CD4-positive, alpha-beta memory T cell (primary cell): ENCODE results near the gene ESD. TPM values are rescaled to one million over a fixed set of nuclear protein-coding genes. Genes with fewer than 3 reads are reported as not detected.
A peak's percentile ranks its signal among the peaks of the same experiment; 100 is the strongest.

Source experiments
- CTCF ChIA-PET: fragments of 350-600 bp; sonication (Branson Sonifier 250); formaldehyde crosslinking; loops from one replicate; lab custom pipeline; 2021; ENCODE audit warnings: inconsistent platforms; ENCODE audit not compliant: partially characterized antibody; lab: Charles Lee
- POLR2A ChIA-PET: fragments of 350-600 bp; sonication (Branson Sonifier 250); formaldehyde crosslinking; loops from one replicate; lab custom pipeline; 2021; ENCODE audit not compliant: partially characterized antibody; lab: Charles Lee
- DNase-seq, 5 donors: peaks; one replicate each; pipeline versions ENCODE4 v3.0.0 to v3.0.0-alpha.2; 2020 to 2022; ENCODE audit warnings: mixed read lengths in 1 of 5
- H3K27ac ChIP-seq: one replicate; pipeline ENCODE4 v1.7.0; 2013; ENCODE audit warnings: low read depth, low read length
- H3K27me3 ChIP-seq: 2 replicates; pipeline ENCODE4 v1.7.0; 2013; ENCODE audit warnings: mild to moderate bottlenecking, low read length, moderate library complexity; ENCODE audit not compliant: insufficient read depth
- H3K36me3 ChIP-seq: 2 replicates; pipeline ENCODE4 v1.7.0; 2013; ENCODE audit warnings: mild to moderate bottlenecking, low read length, moderate library complexity; ENCODE audit not compliant: insufficient read depth
- H3K4me1 ChIP-seq: 2 replicates; pipeline ENCODE4 v1.7.0; 2013; ENCODE audit warnings: mild to moderate bottlenecking, low read length, moderate library complexity; ENCODE audit not compliant: insufficient read depth
- H3K4me3 ChIP-seq, 2 donors: one replicate each; pipeline ENCODE4 v1.7.0; 2013; ENCODE audit warnings: low read length in 2 of 2, mild to moderate bottlenecking in 1 of 2
- H3K9me3 ChIP-seq, 2 donors: one replicate each; pipeline ENCODE4 v1.7.0; 2013; ENCODE audit warnings: low read length in 2 of 2, control low read depth in 1 of 2; ENCODE audit not compliant: control insufficient read depth in 1 of 2
- H3K27ac Mint-ChIP-seq, 7 donors: one replicate each; pipeline ENCODE4 v1.8.0; 2020 to 2021; ENCODE audit warnings: mixed read lengths in 7 of 7, mild to moderate bottlenecking in 6 of 7, inconsistent platforms in 3 of 7, moderate library complexity in 3 of 7
- H3K27me3 Mint-ChIP-seq, 2 donors: one replicate each; pipeline ENCODE4 v1.8.0; 2020 to 2021; ENCODE audit warnings: mixed read lengths in 2 of 2
- H3K36me3 Mint-ChIP-seq, 2 donors: one replicate each; pipeline ENCODE4 v1.8.0; 2020 to 2021; ENCODE audit warnings: mixed read lengths in 2 of 2, inconsistent platforms in 1 of 2, mild to moderate bottlenecking in 1 of 2
- H3K4me1 Mint-ChIP-seq, 4 donors: one replicate each; pipeline ENCODE4 v1.8.0; 2020 to 2021; ENCODE audit warnings: mixed read lengths in 4 of 4, mild to moderate bottlenecking in 1 of 4
- H3K4me3 Mint-ChIP-seq, 8 donors: one replicate each; pipeline ENCODE4 v1.8.0; 2020 to 2021; ENCODE audit warnings: mixed read lengths in 8 of 8, mild to moderate bottlenecking in 7 of 8, moderate library complexity in 6 of 8, inconsistent platforms in 3 of 8
- H3K9me3 Mint-ChIP-seq, 8 donors: one replicate each; pipeline ENCODE4 v1.8.0; 2020 to 2021; ENCODE audit warnings: mixed read lengths in 8 of 8, mild to moderate bottlenecking in 5 of 8, inconsistent platforms in 3 of 8, moderate library complexity in 1 of 8
- intact Hi-C: fragments of 100-400 bp; cut with micrococcal nuclease; formaldehyde crosslinking; loops from one replicate; pipeline ENCODE4 v1.15.1; 2023
- polyA plus RNA-seq, 2 donors: library from polyadenylated mRNA; unstranded; fragments of 300-500 nt; fragmentation: Illumina TruSeq; gene quantifications; one replicate each; pipeline ENCODE4 v1.2.3, GENCODE V29; 2021
- total RNA-seq, 2 experiments: library from RNA; stranded (reverse); gene quantifications; one replicate each; pipeline ENCODE4 v1.2.3, GENCODE V29; 2021

The ESD gene
- total RNA-seq (10 to 100 TPM; 57.5 to 61.2 TPM), polyA plus RNA-seq (100 to 1,000 TPM; 129 to 136 TPM)

GRCh38 chr13:46796515-46797474 lies at the start of gene ESD:
Gene ESD (minus strand): TSS chr13:46797161. CDS start chr13:46791413, 5,748 bp downstream.
- ChIA-PET CTCF (interaction anchor here (0.8 to 1.1 kb wide), 3 partner anchors 10 to 245 kb away, joined by 3 to 4 read pairs (median 3); no protein-coding TSS in a partner anchor), POLR2A (interaction anchor here (0.9 to 1.0 kb wide), 2 partner anchors 19 to 244 kb away, joined by 3 to 4 read pairs; partner anchors contain the start of gene LRCH1)
- Mint-ChIP-seq H3K4me3 (peak within 1 kb of the TSS; percentile 90 to 99 (median 98)), H3K36me3 (peaks cover 5 to 11% of the 10 kb centered on the region in 2 donors), H3K27me3 (no peaks in the 10 kb centered on the region), H3K4me1 (peaks cover 21 to 45% (median 36%) of the 10 kb centered on the region in 4 donors), H3K9me3 (no peaks in the 10 kb centered on the region), H3K27ac (peak within 1 kb of the TSS; percentile 93 to 99 (median 99))
- DNase-seq: peak; percentile 80 to 91 (median 85)
- Histone ChIP-seq H3K9me3 (no peaks in the 10 kb centered on the region), H3K4me1 (peaks cover 44% of the 10 kb centered on the region), H3K27ac (peak within 1 kb of the TSS; percentile 72), H3K36me3 (no peaks in the 10 kb centered on the region), H3K4me3 (peak within 1 kb of the TSS; percentile 84 to 89), H3K27me3 (no peaks in the 10 kb centered on the region)
- intact Hi-C loops: loop anchor here (1.0 to 10.0 kb wide), 4 partner anchors 98 to 1882 kb away; partner anchors contain the start of gene ZC3H13

DNA sequence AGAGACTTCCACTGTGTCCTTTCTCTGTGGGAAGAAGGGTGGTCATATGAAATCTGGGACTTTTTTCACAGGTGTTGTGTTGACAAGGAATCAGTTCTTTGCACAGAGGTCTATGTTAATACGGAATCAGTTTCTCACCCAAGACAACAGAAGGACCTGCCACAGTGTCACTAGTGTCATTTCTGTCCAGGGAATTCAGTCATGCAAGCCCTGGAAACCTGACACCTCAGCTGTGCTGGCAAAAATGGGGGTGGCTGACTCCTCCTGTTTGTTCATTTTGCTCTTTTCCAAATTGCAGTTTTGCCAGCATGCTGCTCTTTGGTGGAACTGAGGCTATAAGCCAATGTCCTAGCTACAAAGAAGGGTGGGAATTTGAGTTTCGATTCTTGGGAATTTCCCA lies 49.8 kb upstream of the ESD start:
- Mint-ChIP-seq H3K4me1 (no peaks in the 10 kb centered on the region), H3K27ac (no peak overlapping the region), H3K9me3 (no peaks in the 10 kb centered on the region), H3K36me3 (no peaks in the 10 kb centered on the region), H3K27me3 (peaks cover 11 to 14% of the 10 kb centered on the region in 2 donors), H3K4me3 (no peak overlapping the region)
- Histone ChIP-seq H3K9me3 (no peaks in the 10 kb centered on the region), H3K27ac (no peak overlapping the region), H3K27me3 (no peaks in the 10 kb centered on the region), H3K36me3 (no peaks in the 10 kb centered on the region), H3K4me1 (no peaks in the 10 kb centered on the region), H3K4me3 (no peak overlapping the region)
- intact Hi-C loops: no loop called here
- ChIA-PET CTCF (no interaction called here), POLR2A (no interaction called here)
- DNase-seq: no peak

GRCh38 chr13:46845146-46845545 lies 48.2 kb upstream of the ESD start:
- no peaks in the 10 kb centered on the region for H3K9me3 ChIP-seq
- H3K27me3 ChIP-seq: no peaks in the 10 kb centered on the region
- H3K4me1 Mint-ChIP-seq: no peaks in the 10 kb centered on the region
- H3K4me1 ChIP-seq: no peaks in the 10 kb centered on the region
- no peaks in the 10 kb centered on the region for H3K36me3 ChIP-seq
- H3K9me3 Mint-ChIP-seq: no peaks in the 10 kb centered on the region
- CTCF ChIA-PET: interaction anchor here (1.2 kb wide), 1 partner anchor 17 kb away, joined by 3 read pairs; no protein-coding TSS in a partner anchor
- no peak overlapping the region for H3K27ac ChIP-seq
- H3K4me3 ChIP-seq: no peak overlapping the region
- H3K4me3 Mint-ChIP-seq: no peak overlapping the region
- no peak overlapping the region for H3K27ac Mint-ChIP-seq
- H3K36me3 Mint-ChIP-seq: no peaks in the 10 kb centered on the region
- POLR2A ChIA-PET: no interaction called here
- DNase-seq: no peak
- peaks cover 12 to 13% of the 10 kb centered on the region in 2 donors for H3K27me3 Mint-ChIP-seq
- intact Hi-C loops: no loop called here

DNA sequence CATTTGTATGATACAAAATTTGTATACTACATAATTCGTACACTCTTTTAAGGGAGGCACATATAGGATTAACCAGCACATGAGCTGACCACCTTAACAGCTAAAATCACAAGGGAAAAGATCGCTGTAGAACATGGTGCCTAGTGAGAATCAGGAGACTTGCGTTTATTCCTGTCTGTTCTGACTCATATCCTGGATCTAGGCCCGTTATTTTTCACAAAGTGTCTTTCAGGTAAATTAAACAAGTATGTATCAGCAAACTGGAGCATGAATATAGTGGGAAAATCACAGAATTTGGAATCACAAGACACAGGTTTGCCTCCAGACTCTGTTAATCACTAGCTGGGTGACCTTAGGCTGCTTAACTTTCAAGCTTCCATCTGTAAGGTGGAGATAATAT lies 47.5 kb upstream of the ESD start:
- Histone ChIP-seq H3K27me3 (no peaks in the 10 kb centered on the region), H3K36me3 (no peaks in the 10 kb centered on the region), H3K27ac (no peak overlapping the region), H3K4me1 (no peaks in the 10 kb centered on the region), H3K9me3 (no peaks in the 10 kb centered on the region), H3K4me3 (no peak overlapping the region)
- Mint-ChIP-seq H3K9me3 (no peaks in the 10 kb centered on the region), H3K4me1 (no peaks in the 10 kb centered on the region), H3K27me3 (peaks cover 12 to 13% of the 10 kb centered on the region in 2 donors), H3K4me3 (no peak overlapping the region), H3K27ac (no peak overlapping the region), H3K36me3 (no peaks in the 10 kb centered on the region)
- CTCF ChIA-PET: interaction anchor here (1.2 kb wide), 1 partner anchor 18 kb away, joined by 3 read pairs; no protein-coding TSS in a partner anchor
- DNase-seq: no peak
- POLR2A ChIA-PET: no interaction called here
- intact Hi-C loops: no loop called here

- H3K27me3 Mint-ChIP-seq: peaks cover 10 to 14% of the 10 kb centered on the region in 2 donors
Measured at GRCh38 chr13:46839399-46839798, 42.4 kb upstream of the ESD start.

GRCh38 chr13:46834657-46835056 lies 37.7 kb upstream of the ESD start:
- Mint-ChIP-seq H3K27ac (no peak overlapping the region), H3K4me3 (no peak overlapping the region), H3K4me1 (no peaks in the 10 kb centered on the region), H3K27me3 (peaks cover 1 to 7% of the 10 kb centered on the region in 2 donors), H3K9me3 (no peaks in the 10 kb centered on the region), H3K36me3 (no peaks in the 10 kb centered on the region)
- H3K27me3 ChIP-seq: no peaks in the 10 kb centered on the region
- POLR2A ChIA-PET: no interaction called here
- no peaks in the 10 kb centered on the region for H3K36me3 ChIP-seq
- intact Hi-C loops: no loop called here
- CTCF ChIA-PET: interaction anchor here (2.4 kb wide), 1 partner anchor 8 kb away, joined by 7 read pairs; no protein-coding TSS in a partner anchor
- H3K9me3 ChIP-seq: no peaks in the 10 kb centered on the region
- H3K4me1 ChIP-seq: no peaks in the 10 kb centered on the region
- H3K27ac ChIP-seq: no peak overlapping the region
- H3K4me3 ChIP-seq: no peak overlapping the region
- no peak for DNase-seq

More at GRCh38 chr13:46839399-46839798, 42.4 kb upstream of the ESD start:
- intact Hi-C loops: no loop called here
- no peak for DNase-seq
- CTCF ChIA-PET: no interaction called here
- POLR2A ChIA-PET: no interaction called here
- H3K36me3 Mint-ChIP-seq: no peaks in the 10 kb centered on the region
- H3K4me1 Mint-ChIP-seq: no peaks in the 10 kb centered on the region
- Histone ChIP-seq H3K36me3 (no peaks in the 10 kb centered on the region), H3K9me3 (no peaks in the 10 kb centered on the region), H3K4me1 (no peaks in the 10 kb centered on the region), H3K27me3 (no peaks in the 10 kb centered on the region), H3K4me3 (no peak overlapping the region), H3K27ac (no peak overlapping the region)
- H3K9me3 Mint-ChIP-seq: no peaks in the 10 kb centered on the region
- H3K4me3 Mint-ChIP-seq: no peak overlapping the region
- H3K27ac Mint-ChIP-seq: no peak overlapping the region

GRCh38 chr13:46831588-46832194 lies 34.7 kb upstream of the ESD start:
- Mint-ChIP-seq H3K36me3 (no peaks in the 10 kb centered on the region), H3K27ac (no peak overlapping the region), H3K27me3 (peaks cover 1 to 6% of the 10 kb centered on the region in 2 donors), H3K4me1 (no peaks in the 10 kb centered on the region), H3K4me3 (no peak overlapping the region), H3K9me3 (no peaks in the 10 kb centered on the region)
- H3K27me3 ChIP-seq: no peaks in the 10 kb centered on the region
- no peaks in the 10 kb centered on the region for H3K4me1 ChIP-seq
- ChIA-PET CTCF (no interaction called here), POLR2A (no interaction called here)
- no peaks in the 10 kb centered on the region for H3K36me3 ChIP-seq
- peak in 3 of 5 donors; percentile 10 to 14 (median 11) for DNase-seq
- H3K9me3 ChIP-seq: no peaks in the 10 kb centered on the region
- H3K27ac ChIP-seq: no peak overlapping the region
- no peak overlapping the region for H3K4me3 ChIP-seq
- intact Hi-C loops: no loop called here
